Stimulated activated naive CD8-positive, alpha-beta T cell treated with anti-CD3 and anti-CD28 coated beads, Interleukin-15, amount 100 ng/mL, for 72 hours (primary cell): ENCODE results near the gene PLA2G4D.
A peak's percentile ranks its signal among the peaks of the same experiment; 100 is the strongest.

Experiments
- ATAC-seq: fragments of 150-1000 bp; cut with Tn5 transposase; 2 replicates; pipeline ENCODE4 v1.10.0; 2021; ENCODE audit warnings: mild to moderate bottlenecking, moderate library complexity
- DNase-seq, 2 donors: peaks; one replicate each; pipeline ENCODE4 v3.0.0; 2021 to 2022
- H3K27ac Mint-ChIP-seq, 2 donors: one replicate each; pipeline ENCODE4 v1.8.0; 2022; ENCODE audit warnings: mild to moderate bottlenecking in 2 of 2, mixed read lengths in 2 of 2, moderate library complexity in 2 of 2
- H3K27me3 Mint-ChIP-seq: one replicate; pipeline ENCODE4 v1.8.0; 2022; ENCODE audit warnings: mixed read lengths
- H3K4me1 Mint-ChIP-seq: one replicate; pipeline ENCODE4 v1.8.0; 2022; ENCODE audit warnings: mild to moderate bottlenecking, mixed read lengths
- H3K4me3 Mint-ChIP-seq, 2 donors: one replicate each; pipeline ENCODE4 v1.8.0; 2022; ENCODE audit warnings: mild to moderate bottlenecking in 2 of 2, mixed read lengths in 2 of 2, moderate library complexity in 1 of 2
- H3K9me3 Mint-ChIP-seq, 2 donors: one replicate each; pipeline ENCODE4 v1.8.0; 2022; ENCODE audit warnings: mixed read lengths in 2 of 2

The PLA2G4D gene

DNA sequence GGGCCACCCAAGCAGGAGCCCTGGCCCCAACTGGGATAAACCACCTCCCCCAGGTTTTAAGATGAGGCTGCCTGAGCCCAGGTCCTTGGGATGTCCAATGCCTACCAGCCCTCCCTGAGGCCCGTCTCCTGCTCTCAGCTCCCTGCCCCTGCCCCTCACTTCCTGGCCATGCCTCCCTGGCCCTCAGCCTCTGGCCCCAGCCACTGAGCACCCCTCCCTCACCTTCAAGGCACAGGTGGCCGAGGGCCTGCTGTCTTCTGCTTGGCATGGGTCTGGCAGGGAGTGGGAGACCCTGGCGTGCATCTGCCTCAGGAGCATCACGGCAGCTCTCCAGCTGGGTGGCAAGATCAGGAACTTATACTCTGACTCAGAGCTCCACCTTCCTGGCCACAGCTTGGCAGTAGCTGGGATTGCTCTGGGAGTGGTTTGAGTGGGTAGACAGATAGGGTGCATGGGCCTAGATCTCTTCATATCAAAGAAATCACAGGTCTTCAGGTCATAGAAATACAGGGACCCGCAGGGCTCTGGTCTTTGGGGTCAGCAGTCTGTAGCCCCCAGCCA, 73.6 kb downstream of the PLA2G4D start, which contains the start of gene PLA2G4E:
TSS of gene PLA2G4E (minus strand) at position 330 of the 561 bp plus-strand sequence. CDS start at position 318, 12 bp downstream.
- H3K4me3 Mint-ChIP-seq, result no peak within 1 kb of the TSS
- H3K4me1 Mint-ChIP-seq, result no peaks in the 10 kb centered on the region
- peak within 1 kb of the TSS in 1 of 2 donors; percentile 19 for H3K27ac Mint-ChIP-seq
- H3K27me3 Mint-ChIP-seq, result peaks cover 6% of the 10 kb centered on the region
- H3K9me3 Mint-ChIP-seq, result no peaks in the 10 kb centered on the region
- no peak for DNase-seq
- ATAC-seq, result no peak

DNA sequence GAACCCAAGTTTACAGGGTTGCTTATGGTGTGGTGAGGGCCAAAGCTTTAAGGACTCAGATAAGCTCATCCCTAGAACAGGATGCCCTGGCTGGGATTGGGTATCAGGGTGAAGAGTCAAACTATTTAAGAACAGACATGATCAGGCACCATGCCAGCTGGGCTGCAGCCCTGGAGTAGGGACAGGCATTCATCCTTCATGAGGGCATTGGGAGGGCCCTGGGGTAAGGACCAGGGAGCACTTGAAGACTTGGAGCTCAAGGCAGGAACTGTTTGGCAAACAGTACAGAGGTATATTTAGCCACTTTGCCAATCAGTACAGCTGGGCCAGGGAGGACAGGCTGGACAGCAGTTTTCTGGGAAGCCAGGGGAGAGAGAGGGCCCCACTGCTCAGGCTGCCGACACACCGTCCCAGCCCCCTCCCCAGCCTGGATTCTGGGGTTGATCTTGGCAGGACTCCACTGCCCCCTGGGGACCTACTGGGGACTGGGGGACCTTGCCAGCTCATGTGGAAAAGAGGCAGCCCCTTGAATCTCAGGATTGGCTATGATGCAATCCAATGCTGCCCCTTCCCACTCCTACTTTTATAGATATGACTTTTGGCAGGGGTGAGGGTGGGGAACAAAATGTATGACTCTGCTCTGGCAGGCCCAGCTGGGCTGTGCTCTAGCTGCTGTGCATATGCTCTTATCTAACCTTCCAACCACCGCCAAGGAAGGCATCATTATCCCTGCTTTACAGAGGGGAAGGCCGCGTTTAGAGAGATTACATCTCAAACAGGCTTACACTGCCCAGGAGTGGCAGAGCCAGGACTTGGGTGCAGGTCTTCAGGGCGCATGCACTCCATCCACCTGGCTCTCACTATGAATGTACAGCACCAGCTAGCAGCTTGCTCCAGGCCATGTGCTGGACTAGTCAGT, 75.8 kb downstream of the PLA2G4D start:
- Mint-ChIP-seq H3K4me1 (no peaks in the 10 kb centered on the region), H3K27me3 (peaks cover 1% of the 10 kb centered on the region), H3K4me3 (no peak overlapping the region), H3K9me3 (no peaks in the 10 kb centered on the region), H3K27ac (no peak overlapping the region)
- DNase-seq (no peak), ATAC-seq (no peak)
